OCI-LY1 (cell line): Measurements from ENCODE around the gene CUEDC1.

ENCODE experiments used
- H2AFZ ChIP-seq: fragments of 200-600 bp; sonication (generic), shearing (Covaris generic); 2 replicates; pipeline ENCODE4 v1.6.0; 2014; ENCODE audit warnings: antibody characterized with exemption, mild to moderate bottlenecking, low read length
- H3F3A ChIP-seq: fragments of 200-600 bp; sonication (generic), shearing (Covaris generic); 2 replicates; pipeline ENCODE4 v1.6.0; 2014; ENCODE audit warnings: mild to moderate bottlenecking, antibody characterized with exemption, low read length, moderate library complexity; ENCODE audit not compliant: insufficient read depth
- H3K27ac ChIP-seq: fragments of 200-600 bp; sonication (generic); 2 replicates; pipeline ENCODE4 v1.5.1; 2014; ENCODE audit warnings: low read length, mixed run types, mild to moderate bottlenecking, low read depth; ENCODE audit not compliant: poor library complexity, severe bottlenecking
- H3K27me3 ChIP-seq: fragments of 200-600 bp; sonication (generic); 2 replicates; pipeline ENCODE4 v1.6.0; 2014; ENCODE audit warnings: antibody characterized with exemption, mild to moderate bottlenecking, low read length, moderate library complexity; ENCODE audit not compliant: insufficient read depth
- H3K36me3 ChIP-seq: fragments of 200-600 bp; sonication (generic); 2 replicates; pipeline ENCODE4 v1.6.1; 2014; ENCODE audit warnings: mild to moderate bottlenecking, antibody characterized with exemption, low read length, moderate library complexity, mixed read lengths; ENCODE audit not compliant: insufficient read depth
- H3K4me1 ChIP-seq: fragments of 200-600 bp; sonication (generic); 2 replicates; pipeline ENCODE4 v1.5.1; 2014; ENCODE audit warnings: mild to moderate bottlenecking, low read length, moderate library complexity; ENCODE audit not compliant: insufficient read depth, severe bottlenecking
- H3K4me2 ChIP-seq: fragments of 200-600 bp; sonication (generic), shearing (Covaris generic); 2 replicates; pipeline ENCODE4 v1.6.1; 2014; ENCODE audit warnings: low read length
- H3K4me3 ChIP-seq: fragments of 200-600 bp; sonication (generic); 2 replicates; pipeline ENCODE4 v1.5.1; 2014; ENCODE audit warnings: low read length, low read depth, mild to moderate bottlenecking, mixed read lengths; ENCODE audit not compliant: poor library complexity, severe bottlenecking
- H3K79me2 ChIP-seq: fragments of 200-600 bp; shearing (Covaris generic); 2 replicates; pipeline ENCODE4 v1.6.1; 2016; ENCODE audit warnings: mixed run types, low read length, mixed read lengths; ENCODE audit not compliant: insufficient read depth
- H3K9ac ChIP-seq: fragments of 200-600 bp; sonication (generic), shearing (Covaris generic); 2 replicates; pipeline ENCODE4 v1.6.1; 2014; ENCODE audit warnings: mild to moderate bottlenecking, low read length, mixed read lengths
- H3K9me2 ChIP-seq: fragments of 200-600 bp; sonication (generic), shearing (Covaris generic); 2 replicates; pipeline ENCODE4 v1.6.1; 2014; ENCODE audit warnings: low read depth, mild to moderate bottlenecking, low read length, mixed read lengths
- H3K9me3 ChIP-seq: fragments of 200-600 bp; shearing (Covaris generic); 2 replicates; pipeline ENCODE4 v1.6.1; 2014; ENCODE audit warnings: low read length, mixed read lengths
- H4K20me1 ChIP-seq: fragments of 200-600 bp; sonication (generic), shearing (Covaris generic); 2 replicates; pipeline ENCODE4 v1.6.0; 2016; ENCODE audit warnings: mild to moderate bottlenecking, low read length; ENCODE audit not compliant: insufficient read depth
- EZH2 ChIP-seq: fragments of 200-600 bp; sonication (generic), shearing (Covaris generic); IDR thresholded peaks from 2 replicates; pipeline ENCODE4 v1.8.0; 2017; ENCODE audit warnings: borderline replicate concordance, mixed run types, mild to moderate bottlenecking, antibody characterized with exemption, low read length, moderate library complexity, mixed read lengths
- TF ChIP-seq, protein P1 (sequence below): fragments of 200-600 bp; sonication (generic), shearing (Covaris generic); IDR thresholded peaks from 2 replicates; pipeline ENCODE4 v1.5.1; 2017; ENCODE audit warnings: mild to moderate bottlenecking, antibody characterized with exemption, low read length, moderate library complexity, mixed read lengths

CUEDC1 gene

DNA sequence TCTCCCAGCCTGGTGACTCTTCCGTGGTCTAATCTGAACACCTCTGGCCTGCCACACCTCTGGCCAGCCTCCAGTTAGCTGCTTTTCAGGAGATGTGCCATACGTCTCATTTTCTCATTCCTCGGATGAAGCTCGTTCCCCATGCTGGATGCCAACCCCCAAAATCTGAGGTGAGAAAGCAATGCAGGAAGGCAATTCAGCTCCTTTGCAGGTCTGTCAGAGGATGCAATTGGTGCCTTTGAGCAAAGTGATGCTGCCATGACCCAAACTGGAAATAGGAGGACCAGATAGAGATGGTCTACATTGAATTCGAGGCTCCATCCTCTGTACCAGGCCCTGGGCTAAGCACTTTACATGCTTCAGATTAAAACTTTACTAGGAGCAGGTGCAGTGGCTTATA, 11.0 kb upstream of the CUEDC1 start:
- Histone ChIP-seq H3K79me2 (no peaks in the 10 kb centered on the region), H3F3A (no peaks in the 10 kb centered on the region), H3K4me3 (no peak overlapping the region), H4K20me1 (no peaks in the 10 kb centered on the region), H3K27ac (no peak overlapping the region), H2AFZ (no peak overlapping the region), H3K4me1 (no peaks in the 10 kb centered on the region), H3K9me3 (no peaks in the 10 kb centered on the region), H3K9me2 (no peaks in the 10 kb centered on the region), H3K4me2 (no peak overlapping the region), H3K36me3 (no peaks in the 10 kb centered on the region), H3K9ac (no peak overlapping the region), H3K27me3 (peaks cover 4% of the 10 kb centered on the region; the same call in 1 of the 2 replicates)
- TF ChIP-seq, protein P1, sequence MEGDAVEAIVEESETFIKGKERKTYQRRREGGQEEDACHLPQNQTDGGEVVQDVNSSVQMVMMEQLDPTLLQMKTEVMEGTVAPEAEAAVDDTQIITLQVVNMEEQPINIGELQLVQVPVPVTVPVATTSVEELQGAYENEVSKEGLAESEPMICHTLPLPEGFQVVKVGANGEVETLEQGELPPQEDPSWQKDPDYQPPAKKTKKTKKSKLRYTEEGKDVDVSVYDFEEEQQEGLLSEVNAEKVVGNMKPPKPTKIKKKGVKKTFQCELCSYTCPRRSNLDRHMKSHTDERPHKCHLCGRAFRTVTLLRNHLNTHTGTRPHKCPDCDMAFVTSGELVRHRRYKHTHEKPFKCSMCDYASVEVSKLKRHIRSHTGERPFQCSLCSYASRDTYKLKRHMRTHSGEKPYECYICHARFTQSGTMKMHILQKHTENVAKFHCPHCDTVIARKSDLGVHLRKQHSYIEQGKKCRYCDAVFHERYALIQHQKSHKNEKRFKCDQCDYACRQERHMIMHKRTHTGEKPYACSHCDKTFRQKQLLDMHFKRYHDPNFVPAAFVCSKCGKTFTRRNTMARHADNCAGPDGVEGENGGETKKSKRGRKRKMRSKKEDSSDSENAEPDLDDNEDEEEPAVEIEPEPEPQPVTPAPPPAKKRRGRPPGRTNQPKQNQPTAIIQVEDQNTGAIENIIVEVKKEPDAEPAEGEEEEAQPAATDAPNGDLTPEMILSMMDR = no peak
- no peak for TF ChIP-seq EZH2

DNA sequence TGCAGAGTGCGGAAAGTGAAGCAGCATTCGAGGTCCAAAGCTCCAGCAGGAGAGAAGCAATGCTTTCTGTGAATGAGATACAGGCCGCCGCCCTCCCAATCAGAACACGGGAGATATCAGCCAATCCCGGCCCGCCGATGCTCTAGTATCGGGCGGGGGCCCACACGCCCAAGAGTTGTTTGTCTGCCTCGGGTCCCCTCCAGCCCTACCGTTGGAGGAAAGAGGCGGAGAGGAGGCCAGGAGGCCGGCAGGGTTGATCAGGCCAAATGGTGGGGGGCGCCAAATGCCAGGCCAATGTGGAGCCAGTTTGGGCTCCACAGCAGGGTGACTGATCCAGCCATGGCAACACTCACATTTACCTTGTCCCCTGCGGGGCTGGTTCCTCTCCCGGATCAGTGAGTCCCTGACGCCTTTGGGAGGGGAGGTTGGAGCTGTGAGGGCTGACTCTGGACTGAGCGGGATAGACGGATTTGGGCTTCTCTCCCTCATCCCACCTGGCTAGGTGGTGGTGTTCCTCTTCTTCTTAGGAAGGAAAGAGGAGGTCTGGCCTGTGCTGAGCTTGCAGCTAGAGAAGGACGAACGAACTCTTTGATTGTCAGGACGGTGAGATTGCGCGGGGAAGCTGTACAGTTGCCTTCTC, 10.4 kb upstream of the CUEDC1 start:
- no peak overlapping the region for H3K27ac ChIP-seq
- no peak overlapping the region for H3K4me2 ChIP-seq
- no peak overlapping the region for H2AFZ ChIP-seq
- H3K79me2 ChIP-seq = no peaks in the 10 kb centered on the region
- no peaks in the 10 kb centered on the region for H3K36me3 ChIP-seq
- no peaks in the 10 kb centered on the region for H3K4me1 ChIP-seq
- TF ChIP-seq, protein P1 = no peak
- no peak for TF ChIP-seq EZH2
- no peaks in the 10 kb centered on the region for H4K20me1 ChIP-seq
- no peak overlapping the region for H3K4me3 ChIP-seq
- peaks cover 9% of the 10 kb centered on the region; the same call in 1 of the 2 replicates for H3K27me3 ChIP-seq
- no peaks in the 10 kb centered on the region for H3K9me3 ChIP-seq
- H3F3A ChIP-seq = no peaks in the 10 kb centered on the region
- H3K9ac ChIP-seq = no peak overlapping the region
- H3K9me2 ChIP-seq = no peaks in the 10 kb centered on the region

DNA sequence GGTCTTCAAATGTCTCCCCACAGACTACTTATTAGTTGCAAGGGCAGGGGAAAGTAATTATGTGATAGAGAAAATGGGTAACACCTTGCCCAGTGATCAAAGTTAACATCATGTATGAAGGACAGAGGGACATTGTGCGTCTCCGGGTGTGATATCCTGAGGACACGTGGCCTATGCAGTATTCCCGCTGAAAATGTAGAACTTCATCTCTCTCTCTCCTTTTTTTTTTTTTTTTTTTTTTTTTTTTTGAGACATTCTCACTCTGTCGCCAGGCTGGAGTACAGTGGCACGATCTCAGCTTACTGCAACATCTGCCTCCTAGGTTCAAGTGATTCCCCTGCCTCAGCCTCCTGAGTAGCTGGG, 7.9 kb upstream of the CUEDC1 start:
- Histone ChIP-seq H2AFZ (no peak overlapping the region), H3K27ac (no peak overlapping the region), H3K36me3 (no peaks in the 10 kb centered on the region), H3K27me3 (peaks cover 9% of the 10 kb centered on the region; the same call in 1 of the 2 replicates), H4K20me1 (no peaks in the 10 kb centered on the region), H3F3A (no peaks in the 10 kb centered on the region), H3K9me2 (no peaks in the 10 kb centered on the region), H3K9me3 (no peaks in the 10 kb centered on the region), H3K79me2 (no peaks in the 10 kb centered on the region), H3K4me2 (no peak overlapping the region), H3K4me3 (no peak overlapping the region), H3K9ac (no peak overlapping the region), H3K4me1 (no peaks in the 10 kb centered on the region)
- TF ChIP-seq, protein P1 = no peak
- no peak for TF ChIP-seq EZH2
